ENCODE results near the gene RPRD1A.

DNA sequence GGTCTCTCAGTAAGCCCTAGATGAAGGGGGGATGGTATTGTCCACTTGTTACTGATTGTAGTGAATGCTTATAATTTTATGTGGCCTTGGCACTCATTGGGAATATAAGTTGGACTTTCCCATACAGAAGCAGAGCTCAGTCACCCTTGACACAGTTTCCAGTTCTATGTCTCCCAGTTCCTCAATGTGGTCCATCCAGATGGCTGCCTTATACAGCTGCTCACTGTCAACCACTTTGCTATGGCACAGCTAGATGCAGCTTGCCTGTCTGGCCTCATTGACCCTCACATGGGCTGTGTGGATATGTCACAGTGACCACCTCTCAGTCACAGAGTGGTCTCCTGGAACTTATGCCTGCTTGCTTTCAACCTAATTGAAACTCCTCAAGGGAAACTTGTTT, 40.1 kb upstream of the RPRD1A start:
- TF ChIP-seq CTCF (IDR thresholded peaks at IDR 0.05): no peak
- TF ChIP-seq POLR2A (IDR thresholded peaks at IDR 0.05): no peak
- TF ChIP-seq POLR2AphosphoS5 (IDR thresholded peaks at IDR 0.05; ENCODE audit: insufficient read depth in 1 of 2, low read depth in 1 of 2): no peak

Data from vagina (tissue), 2 donors.